Tibial nerve (tissue), 4 donors: ENCODE measurements around the gene RIMS3.

Experiments
- CTCF ChIP-seq, 5 experiments: fragments of 200-600 bp in 3 of 5; fragments of 450-650 bp in 2 of 5; sonication (generic) in 3 of 5; IDR thresholded peaks; one replicate each; pipeline ENCODE4 v1.5.1; 2016 to 2019; ENCODE audit warnings: antibody characterized with exemption in 5 of 5, mild to moderate bottlenecking in 3 of 5, moderate library complexity in 2 of 5
- EP300 ChIP-seq, 2 donors: sonication (generic); formaldehyde crosslinking; IDR thresholded peaks; one replicate each; pipeline ENCODE4 v1.6.1; 2017; ENCODE audit warnings: antibody characterized with exemption in 2 of 2, mild to moderate bottlenecking in 1 of 2
- POLR2A ChIP-seq, 2 donors: fragments of 450-650 bp; IDR thresholded peaks; one replicate each; pipeline ENCODE4 v1.6.1; 2017; ENCODE audit warnings: antibody characterized with exemption in 2 of 2, mild to moderate bottlenecking in 2 of 2, moderate library complexity in 2 of 2

DNA sequence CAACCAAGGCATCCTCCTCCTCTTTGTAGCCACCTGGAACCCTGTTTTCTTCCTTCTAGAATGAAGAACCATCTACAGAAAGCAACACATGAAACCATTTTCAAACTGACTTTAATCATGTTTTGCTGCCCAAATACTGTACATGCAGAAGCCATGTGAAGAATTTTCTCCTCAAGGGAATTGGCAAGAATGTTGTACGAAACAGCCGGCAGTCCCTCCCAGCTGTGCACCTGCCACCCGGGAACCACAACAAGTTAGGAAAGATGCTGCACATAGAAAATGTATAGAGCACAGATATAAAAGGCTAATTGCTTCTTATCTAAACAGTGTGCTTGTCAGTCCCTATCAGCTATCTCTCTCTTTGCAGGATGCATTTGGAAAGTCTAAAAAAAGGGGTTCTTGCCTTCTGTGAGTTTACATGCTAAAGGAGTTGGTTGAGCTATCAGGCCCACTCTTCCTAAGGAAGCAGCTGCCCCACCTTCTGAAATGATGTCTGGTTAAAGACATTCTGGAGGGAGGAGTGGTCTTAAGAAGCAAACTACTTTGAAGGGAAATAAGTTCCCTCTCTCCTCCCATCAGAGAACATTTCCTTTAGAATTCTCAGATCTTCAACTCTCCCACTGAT is 44.8 kb downstream of the RIMS3 start:
- TF ChIP-seq POLR2A (IDR thresholded peaks at IDR 0.05), result no peak
- TF ChIP-seq CTCF (IDR thresholded peaks at IDR 0.05), result no peak
- no peak for TF ChIP-seq EP300 (IDR thresholded peaks at IDR 0.05)
